CMK (cell line): ENCODE data around the gene TAS2R43.
"Not testable (repeated sequence)": the region's sequence is repeated elsewhere in the genome, so short reads cannot be mapped to it uniquely, and the experiment has no call there.

Experiments used
- DNase-seq: peaks from one replicate; pipeline ENCODE4 v3.0.0-alpha.2; 2010; ENCODE audit warnings: low read depth

TAS2R43 gene, protein sequence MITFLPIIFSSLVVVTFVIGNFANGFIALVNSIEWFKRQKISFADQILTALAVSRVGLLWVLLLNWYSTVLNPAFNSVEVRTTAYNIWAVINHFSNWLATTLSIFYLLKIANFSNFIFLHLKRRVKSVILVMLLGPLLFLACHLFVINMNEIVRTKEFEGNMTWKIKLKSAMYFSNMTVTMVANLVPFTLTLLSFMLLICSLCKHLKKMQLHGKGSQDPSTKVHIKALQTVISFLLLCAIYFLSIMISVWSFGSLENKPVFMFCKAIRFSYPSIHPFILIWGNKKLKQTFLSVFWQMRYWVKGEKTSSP

GRCh38 chr12:11092128-11092527 is at the start of gene TAS2R43:
TAS2R43 (minus strand) TSS chr12:11092313; CDS start chr12:11092229, 84 bp downstream.
- no peak for DNase-seq

DNA sequence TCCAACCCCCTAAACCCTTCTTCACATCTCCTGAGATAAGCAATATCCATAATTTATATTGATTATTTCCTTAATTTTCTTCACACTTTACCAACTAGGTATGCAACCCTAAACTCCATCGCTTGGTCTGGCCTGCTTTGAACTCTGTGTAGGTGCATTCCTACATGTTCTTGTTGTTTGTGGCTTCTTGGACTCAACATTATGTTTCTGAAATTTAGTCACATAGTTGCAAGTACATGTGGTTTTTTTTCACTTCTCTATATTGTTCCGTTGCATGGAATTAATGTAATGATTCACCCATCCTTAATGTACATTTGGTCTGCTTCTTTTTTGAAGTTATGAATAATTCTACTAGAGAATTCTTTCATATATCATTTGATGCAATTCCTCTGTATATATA is 44.0 kb upstream of the TAS2R43 start:
- no peak for DNase-seq

DNA sequence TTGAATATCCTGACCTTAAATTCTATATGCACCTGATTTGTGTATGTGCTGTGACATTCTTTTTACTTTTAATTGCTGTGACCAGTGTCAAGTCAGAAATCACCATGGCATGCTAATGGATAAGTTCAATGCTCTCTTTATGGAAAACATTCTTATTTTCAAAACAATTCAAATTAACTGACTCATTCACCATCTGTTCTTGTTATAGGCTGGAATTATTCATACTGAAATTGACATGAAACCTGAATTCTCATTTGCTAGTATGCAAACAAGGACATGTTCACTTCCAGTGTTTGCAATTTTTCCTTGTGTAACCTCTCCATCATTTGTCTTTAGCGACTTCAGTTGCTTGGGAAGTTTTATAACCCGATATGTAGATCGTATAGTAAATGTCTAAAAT is 42.2 kb upstream of the TAS2R43 start, which contains the start of gene TAS2R30:
Gene TAS2R30, minus strand, starts transcription at position 340 of the 400 bp plus-strand sequence. CDS start 400 bp downstream, outside the sequence.
- no peak for DNase-seq

DNA sequence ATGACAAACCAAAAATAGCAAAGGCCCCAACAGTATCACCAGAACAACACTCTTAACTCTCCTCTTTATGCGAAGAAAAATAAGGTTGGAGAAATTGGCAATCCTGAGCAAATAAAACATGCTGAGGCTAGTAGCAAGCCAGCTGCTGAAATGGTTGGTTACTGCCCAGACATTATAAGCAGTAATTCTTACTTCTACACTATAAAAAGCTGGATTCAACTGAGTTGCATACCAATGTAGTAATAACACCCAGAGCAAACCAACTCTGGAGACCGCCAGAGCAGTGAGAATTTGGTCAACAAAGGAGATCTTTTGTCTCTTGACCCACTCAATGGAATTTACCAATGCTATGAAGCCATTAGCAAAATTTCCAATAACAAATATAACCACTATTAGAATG is 41.7 kb upstream of the TAS2R43 start:
- DNase-seq = no peak

GRCh38 chr12:11133162-11133561 is 41.0 kb upstream of the TAS2R43 start:
- DNase-seq = no peak

GRCh38 chr12:11130999-11131398 is 38.9 kb upstream of the TAS2R43 start:
- DNase-seq = no peak

DNA sequence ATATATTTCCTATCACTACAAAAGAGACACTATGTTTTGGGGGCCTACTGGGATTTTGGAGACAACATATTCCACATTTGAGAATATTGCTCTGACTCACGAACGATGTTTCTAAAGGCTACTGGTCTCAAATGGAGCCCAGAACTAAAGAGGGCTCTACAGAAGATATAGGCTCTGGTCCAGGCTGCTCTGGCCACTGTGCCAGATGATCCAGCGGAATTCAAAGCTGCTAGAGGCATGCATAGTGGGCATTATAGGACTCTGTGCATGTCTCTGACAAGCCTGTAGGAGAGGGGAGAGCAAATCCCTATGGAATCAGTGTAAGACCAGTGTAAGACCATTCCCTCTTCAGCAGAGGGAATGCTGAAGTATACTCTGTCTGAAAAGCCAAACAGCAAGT is 38.3 kb upstream of the TAS2R43 start:
- DNase-seq = no peak

DNA sequence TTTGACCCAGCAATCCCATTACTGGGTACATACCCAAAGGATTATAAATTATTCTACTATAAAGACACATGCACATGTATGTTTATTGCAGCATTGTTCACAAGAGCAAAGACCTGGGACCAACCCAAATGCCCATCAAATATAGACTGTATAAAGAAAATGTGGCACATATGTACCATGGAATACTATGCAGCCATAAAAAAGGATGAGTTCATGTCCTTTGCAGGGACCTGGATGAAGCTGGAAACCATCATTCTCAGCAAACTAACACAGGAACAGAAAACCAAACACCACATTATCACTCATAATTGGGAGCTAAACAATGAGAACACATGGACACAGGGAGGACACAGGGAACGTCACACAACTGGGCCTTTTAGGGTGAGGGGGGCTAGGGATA is 22.0 kb upstream of the TAS2R43 start:
- not testable (repeated sequence) for DNase-seq

DNA sequence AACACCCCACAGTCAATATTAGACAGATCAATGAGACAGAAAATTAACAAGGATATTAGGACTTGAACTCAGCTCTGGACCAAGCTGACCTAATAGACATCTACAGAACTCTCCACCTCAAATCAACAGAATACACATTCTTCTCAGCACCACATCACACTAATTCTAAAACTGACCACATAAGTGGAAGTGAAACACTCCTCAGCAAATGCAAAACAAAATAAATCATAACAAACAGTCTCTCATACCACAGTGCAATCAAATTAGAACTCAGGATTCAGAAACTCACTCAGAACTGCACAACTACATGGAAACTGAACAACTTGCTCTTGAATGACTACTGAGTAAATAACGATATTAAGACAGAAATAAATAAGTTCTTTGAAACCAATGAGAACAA is 19.1 kb upstream of the TAS2R43 start:
- not testable (repeated sequence) for DNase-seq

- no peak for DNase-seq
Measured at GRCh38 chr12:11108862-11109261, 16.7 kb upstream of the TAS2R43 start.

DNA sequence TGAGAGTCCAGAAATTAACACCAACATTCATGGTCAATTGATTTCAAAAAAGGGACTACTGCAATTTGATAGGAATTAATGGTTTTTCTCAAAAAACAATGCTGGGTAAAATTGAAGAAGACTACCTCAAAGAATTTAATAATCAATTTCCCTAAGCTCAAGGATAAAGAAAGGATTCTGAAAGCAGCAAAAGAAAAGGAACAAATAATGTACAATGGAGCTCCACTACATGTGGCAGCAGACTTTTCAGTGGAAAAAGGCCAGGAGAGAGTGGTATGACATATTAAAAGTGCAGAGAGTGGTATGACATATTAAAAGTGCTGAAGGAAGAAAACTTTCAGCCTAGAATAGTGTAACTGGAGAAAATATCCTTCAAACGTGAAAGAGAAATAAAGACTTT is 15.6 kb upstream of the TAS2R43 start:
- DNase-seq = no peak

- no peak for DNase-seq
Measured at GRCh38 chr12:11106288-11106687, 14.2 kb upstream of the TAS2R43 start.

DNA sequence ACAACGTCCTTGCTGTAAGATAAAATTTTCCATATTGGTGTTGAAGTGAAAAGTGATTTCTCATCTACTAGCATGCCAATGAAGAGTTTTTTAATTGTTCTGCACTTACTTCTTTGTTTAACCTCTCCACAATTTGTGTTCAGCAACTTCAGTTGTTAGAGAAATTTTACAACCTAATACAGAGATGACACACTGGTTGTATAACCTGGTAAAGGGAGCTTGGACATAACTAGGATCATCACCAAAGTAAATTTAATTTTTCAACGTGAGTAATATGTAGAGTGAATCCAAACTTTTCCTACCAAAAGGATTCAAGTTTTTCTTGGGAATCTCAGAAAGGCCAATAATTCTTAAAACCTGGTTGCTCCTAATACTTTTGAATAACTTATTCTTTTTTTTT is 13.4 kb upstream of the TAS2R43 start:
- no peak for DNase-seq

DNA sequence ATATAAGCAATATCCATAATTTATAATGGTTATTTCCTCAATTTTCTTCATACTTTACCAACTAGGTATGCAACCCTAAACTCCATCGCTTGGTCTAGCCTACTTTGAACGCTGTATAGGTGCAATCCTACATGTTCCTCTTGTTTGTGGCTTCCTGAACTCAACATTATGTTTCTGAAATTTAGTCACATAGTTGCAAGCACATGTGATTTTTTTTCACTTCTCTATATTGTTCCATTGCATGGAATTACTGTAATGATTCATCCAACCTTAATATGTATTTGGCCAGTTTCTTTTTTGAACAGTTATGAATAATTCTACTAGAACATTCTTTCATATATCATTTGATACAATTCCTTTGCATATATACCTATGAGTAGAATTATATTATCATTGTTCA is 2.8 kb upstream of the TAS2R43 start:
- DNase-seq = not testable (repeated sequence)

DNA sequence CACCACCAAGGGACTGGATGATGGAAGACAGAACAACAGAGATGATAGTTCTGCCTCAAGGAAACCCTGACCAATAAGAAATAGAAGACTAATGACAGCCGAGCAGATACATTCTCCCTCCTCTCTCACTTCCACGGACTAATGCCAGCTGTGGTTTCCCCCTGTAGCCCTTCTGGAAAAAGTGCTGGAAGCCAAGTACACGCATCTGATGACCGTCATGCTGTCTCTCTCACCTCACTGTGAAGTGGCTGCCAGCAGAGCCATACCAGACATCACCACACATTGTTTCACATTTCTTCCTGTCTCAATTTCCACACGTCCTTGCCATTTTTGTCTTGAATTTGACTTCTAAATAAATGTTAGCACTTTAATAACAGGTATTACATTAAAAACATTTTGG is 2.9 kb downstream of the TAS2R43 start:
- no peak for DNase-seq

DNA sequence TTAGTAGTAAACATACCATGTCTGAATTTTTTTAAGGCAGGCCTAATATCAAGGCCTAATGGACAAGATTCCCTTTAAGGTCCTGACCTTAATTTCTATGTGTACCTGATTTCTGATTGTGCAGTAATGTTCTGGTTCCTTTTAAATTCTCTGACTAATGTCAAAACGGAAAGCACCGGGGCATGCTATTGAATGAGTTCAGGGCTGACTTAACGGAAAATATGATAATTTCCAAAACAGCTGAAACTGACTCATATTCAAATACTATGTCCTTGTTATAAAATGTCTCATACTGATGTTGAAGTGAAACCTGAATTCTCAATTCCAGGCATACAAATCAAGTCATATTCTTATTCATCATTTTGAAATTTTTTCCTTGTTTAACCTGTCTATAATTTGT is 6.7 kb downstream of the TAS2R43 start:
- no peak for DNase-seq

DNA sequence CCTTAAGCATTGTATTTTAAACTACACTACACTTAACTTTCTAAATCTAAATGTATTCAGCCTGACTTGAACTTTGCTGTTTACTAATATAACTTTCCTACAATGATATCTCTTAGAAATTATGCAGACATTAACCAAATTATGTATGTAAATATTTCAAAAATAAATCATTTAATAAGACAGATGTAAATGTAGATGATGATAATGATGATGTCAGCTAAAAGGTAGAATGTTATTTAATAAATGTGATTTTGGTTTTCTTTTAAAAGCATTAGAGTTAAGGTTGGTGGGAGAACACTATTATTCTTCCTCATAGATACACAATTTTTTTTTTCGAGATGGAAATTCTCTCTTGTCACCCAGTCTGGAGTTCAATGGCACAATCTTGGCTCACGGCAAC is 10.1 kb downstream of the TAS2R43 start:
- no peak for DNase-seq

GRCh38 chr12:11078246-11078645 is 13.9 kb downstream of the TAS2R43 start:
- no peak for DNase-seq

DNA sequence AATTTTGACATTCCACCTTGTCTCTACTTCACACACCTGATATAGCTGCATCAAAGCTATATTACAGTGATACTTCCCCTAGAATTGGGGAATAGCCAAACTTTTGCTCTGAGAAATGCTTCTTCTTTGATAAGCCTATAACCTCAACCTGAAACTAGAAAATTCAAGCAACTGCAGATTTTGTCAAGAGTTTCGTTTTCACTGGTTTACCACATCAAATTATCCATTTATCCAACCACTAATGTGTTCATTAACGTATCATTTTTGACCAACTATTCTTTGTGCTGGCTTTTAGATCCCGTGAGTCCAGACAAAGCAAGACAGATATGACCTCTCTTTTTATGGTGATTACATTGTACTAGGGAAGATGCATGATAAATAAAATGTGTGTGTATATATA is 16.5 kb downstream of the TAS2R43 start:
- no peak for DNase-seq

DNA sequence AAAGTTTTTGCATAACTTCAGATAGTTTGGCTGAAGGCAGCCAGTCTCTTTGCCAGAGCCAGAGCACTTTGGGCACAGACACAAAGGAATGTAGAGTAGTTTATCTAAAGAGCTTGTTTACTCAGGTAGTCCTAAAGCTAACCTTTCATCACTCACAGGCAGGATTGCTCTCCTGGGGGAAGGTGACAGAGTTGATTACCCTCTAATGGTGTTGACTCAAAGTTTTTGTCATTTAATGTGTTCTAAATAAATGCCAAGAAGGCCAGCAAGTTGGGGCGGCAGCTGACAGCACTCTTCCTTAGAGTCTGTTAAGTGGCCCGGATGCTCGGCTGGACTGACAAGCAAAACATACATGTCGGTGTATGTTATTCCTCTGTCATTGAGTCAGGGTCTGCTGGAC is 20.7 kb downstream of the TAS2R43 start:
- DNase-seq = no peak

- no peak for DNase-seq
Measured at GRCh38 chr12:11070999-11071398, 21.1 kb downstream of the TAS2R43 start.

- no peak for DNase-seq
Measured at GRCh38 chr12:11069854-11070365, 22.2 kb downstream of the TAS2R43 start.

- no peak for DNase-seq
Measured at GRCh38 chr12:11067514-11067913, 24.6 kb downstream of the TAS2R43 start.

GRCh38 chr12:11062194-11062593 is 29.9 kb downstream of the TAS2R43 start, which contains the start of gene TAS2R46:
TAS2R46 (minus strand) TSS chr12:11062294; CDS start chr12:11062294, 0 bp downstream.
- DNase-seq = not testable (repeated sequence)
